Fibroblast of villous mesenchyme (primary cell): ENCODE data around the gene SPR. TPM values are rescaled to one million over a fixed set of nuclear protein-coding genes. Genes with fewer than 3 reads are reported as not detected.

ENCODE experiments used
- DNase-seq: peaks from one replicate; pipeline ENCODE4 v3.0.0-alpha.2; 2010; ENCODE audit warnings: low read depth
- H3K4me3 ChIP-seq: 2 replicates; pipeline ENCODE4 v1.5.1; 2011; ENCODE audit warnings: low read depth, mild to moderate bottlenecking, low read length
- total RNA-seq: library from RNA; depleted of rRNA; stranded (reverse); fragments of >200 nt; gene quantifications from 2 replicates; pipeline ENCODE4 v1.2.3, GENCODE V29; 2012
- TF ChIP-seq, protein P1 (sequence below): IDR thresholded peaks from 2 replicates; pipeline ENCODE4 v1.5.1; 2012; ENCODE audit warnings: low read depth, mild to moderate bottlenecking, low read length; ENCODE audit not compliant: insufficient read depth

The SPR gene
- total RNA-seq, 1 donor: 22.0 TPM

DNA sequence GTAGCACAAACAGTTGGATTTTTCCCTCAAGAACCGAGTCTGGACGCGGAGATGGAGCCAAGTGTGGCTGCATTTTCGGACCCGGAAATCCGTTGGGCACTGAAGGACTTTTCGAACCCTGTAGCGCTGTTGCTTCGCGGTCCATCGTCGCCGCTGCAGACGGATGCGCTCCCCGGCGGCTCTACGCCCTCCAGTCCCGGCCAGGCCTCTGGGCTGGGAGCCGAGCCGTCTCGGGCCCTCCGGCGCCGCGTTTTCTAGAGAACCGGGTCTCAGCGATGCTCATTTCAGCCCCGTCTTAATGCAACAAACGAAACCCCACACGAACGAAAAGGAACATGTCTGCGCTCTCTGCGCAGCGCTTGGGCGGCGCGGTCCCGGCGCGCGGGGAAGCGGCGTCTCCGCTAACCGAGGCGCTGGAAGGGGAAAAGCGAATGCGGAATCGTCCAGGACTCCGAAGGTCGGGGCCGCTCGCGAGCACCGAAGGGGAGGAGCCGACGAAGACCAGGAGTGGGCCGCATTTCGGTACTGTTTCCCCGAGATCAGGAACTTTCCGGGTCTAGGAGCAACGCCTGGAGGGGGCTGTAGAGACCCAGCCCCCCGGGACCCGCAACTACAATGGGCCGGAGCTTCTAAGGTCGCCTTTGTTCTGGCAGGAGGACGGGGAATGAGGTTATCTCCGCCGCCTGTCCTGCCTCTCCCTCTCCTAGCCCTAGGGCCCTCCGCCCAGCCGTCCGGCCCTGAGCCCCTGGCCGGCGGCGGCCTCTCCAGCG is 33.3 kb downstream of the SPR start:
- peak; percentile 22 for DNase-seq
- TF ChIP-seq, protein P1, sequence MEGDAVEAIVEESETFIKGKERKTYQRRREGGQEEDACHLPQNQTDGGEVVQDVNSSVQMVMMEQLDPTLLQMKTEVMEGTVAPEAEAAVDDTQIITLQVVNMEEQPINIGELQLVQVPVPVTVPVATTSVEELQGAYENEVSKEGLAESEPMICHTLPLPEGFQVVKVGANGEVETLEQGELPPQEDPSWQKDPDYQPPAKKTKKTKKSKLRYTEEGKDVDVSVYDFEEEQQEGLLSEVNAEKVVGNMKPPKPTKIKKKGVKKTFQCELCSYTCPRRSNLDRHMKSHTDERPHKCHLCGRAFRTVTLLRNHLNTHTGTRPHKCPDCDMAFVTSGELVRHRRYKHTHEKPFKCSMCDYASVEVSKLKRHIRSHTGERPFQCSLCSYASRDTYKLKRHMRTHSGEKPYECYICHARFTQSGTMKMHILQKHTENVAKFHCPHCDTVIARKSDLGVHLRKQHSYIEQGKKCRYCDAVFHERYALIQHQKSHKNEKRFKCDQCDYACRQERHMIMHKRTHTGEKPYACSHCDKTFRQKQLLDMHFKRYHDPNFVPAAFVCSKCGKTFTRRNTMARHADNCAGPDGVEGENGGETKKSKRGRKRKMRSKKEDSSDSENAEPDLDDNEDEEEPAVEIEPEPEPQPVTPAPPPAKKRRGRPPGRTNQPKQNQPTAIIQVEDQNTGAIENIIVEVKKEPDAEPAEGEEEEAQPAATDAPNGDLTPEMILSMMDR: no peak
- peak overlapping the region; percentile 9 for H3K4me3 ChIP-seq

DNA sequence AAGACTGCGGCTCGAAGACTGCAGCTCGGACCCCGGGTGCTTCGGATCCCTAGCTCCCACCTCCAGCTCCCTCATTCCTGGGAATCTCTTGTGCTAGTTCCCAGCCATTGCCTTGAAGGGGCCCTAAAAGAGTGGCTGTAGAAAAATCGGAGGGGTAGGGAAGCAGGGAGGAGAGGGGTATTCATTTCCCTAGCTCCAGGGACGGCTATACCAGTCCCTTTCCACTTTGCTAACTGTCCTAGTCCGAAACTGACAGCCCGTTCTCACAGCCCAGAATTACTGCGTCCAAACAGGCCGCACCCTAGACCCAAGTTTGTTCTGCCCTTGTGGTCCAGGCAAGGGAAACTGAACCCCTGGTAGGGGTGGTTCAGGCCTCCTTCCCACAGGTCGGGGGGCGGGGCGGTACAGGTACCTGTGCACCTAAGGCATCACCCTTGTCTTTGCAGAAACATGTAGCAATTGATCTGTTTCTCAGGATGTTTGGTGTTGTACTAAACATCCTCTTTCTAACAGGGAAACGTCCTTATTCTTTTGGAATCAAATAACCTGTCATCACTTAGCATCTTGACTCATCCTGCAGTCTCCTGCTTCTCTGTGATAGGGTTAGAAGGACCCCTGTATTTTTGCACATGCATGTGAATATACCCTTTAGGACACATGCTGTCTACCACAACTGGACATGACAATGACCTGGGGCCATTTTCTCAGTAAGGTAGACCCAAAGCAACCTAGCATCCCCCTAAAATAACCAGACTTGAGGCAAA is 34.1 kb downstream of the SPR start:
- no peak for DNase-seq
- TF ChIP-seq, protein P1: no peak
- no peak overlapping the region for H3K4me3 ChIP-seq

DNA sequence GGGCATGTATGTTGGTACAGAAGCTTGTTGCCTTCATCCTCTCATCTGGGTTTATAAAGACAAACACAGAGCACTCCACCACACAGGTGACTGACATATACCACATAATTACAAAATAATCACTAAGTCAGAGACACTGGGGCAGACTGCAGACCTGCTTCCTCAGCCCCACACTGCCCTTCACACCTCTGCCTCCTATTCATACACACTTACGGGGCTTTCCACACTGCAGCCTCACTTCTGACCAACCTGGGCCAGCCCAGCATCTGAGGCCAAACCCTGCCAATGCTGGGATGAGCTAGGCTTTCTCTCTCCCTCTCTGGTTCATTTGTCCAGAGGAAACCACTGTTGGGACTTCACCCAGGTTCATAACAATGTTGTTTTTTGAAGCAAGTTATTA is 34.6 kb downstream of the SPR start:
- no peak for DNase-seq

DNA sequence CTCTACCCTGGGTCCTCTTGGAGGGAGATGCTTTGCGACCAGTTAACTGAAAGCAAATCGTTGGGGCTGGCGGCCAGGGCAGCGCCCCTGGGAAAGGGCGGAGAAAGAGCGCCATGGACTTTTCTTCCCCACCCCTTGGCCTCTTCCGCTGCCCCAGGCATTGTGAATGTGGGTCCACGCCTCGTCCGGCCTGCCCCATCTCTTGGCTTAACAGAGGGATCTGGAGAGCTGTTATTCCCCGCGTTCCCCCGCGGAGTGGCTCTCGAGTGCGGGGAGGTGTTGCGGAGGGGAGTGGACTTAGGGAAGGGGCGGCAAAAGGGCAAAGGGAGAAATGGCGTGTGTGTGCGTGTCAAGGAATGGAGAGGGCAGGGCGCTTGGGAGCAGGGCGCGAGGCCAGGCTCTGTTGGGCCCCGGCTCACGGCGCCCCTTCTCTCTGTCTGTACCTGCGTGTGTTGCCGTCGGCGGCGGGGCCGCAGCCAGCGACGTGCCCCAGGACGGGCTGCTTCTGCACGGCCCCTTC is 36.7 kb downstream of the SPR start:
- TF ChIP-seq, protein P1: no peak
- no peak for DNase-seq
- no peak overlapping the region for H3K4me3 ChIP-seq

More for the DNA sequence above, 34.6 kb downstream of the SPR start:
- no peak overlapping the region for H3K4me3 ChIP-seq
- TF ChIP-seq, protein P1: no peak

DNA sequence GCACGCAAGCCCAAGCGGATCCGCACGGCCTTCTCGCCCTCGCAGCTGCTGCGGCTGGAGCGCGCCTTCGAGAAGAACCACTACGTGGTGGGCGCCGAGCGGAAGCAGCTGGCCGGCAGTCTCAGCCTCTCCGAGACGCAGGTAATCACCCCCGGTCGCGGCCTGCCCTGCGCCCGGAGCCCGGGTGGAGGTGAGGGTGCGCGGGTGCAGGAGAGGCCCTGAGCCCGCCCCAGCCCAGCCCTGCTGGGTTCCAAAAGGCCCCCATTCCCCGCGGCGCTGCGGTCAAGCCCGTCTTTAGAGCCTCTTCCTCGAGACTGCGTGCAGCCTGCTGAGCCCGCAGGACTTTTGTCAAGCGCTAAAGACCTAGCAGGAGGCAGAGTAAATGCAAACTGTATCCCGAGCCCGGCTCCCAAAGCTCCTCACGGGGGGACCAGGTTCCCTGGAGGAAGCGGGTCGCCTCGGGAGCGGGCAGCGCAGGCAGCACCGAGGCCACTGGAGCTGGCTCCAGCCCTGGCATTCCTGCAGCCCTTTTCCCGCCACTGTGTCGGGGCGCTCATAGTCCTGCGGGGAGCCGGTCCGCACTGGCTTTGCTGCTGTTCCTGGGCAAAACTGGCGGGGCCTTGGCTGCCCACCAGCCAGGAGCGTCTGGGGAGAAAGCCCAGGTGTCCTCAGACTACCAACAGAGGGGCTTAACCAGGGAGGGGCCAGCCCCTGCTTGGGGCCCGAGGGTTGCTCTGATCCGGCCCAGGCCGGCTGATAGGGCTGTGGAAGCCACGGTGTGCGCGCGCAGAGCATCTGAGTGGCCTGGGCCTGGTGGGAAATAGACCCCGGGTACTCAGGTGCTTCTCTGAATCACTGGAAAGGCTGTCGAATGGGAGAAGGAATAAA is 37.4 kb downstream of the SPR start:
- TF ChIP-seq, protein P1: no peak
- DNase-seq: no peak
- no peak overlapping the region for H3K4me3 ChIP-seq

DNA sequence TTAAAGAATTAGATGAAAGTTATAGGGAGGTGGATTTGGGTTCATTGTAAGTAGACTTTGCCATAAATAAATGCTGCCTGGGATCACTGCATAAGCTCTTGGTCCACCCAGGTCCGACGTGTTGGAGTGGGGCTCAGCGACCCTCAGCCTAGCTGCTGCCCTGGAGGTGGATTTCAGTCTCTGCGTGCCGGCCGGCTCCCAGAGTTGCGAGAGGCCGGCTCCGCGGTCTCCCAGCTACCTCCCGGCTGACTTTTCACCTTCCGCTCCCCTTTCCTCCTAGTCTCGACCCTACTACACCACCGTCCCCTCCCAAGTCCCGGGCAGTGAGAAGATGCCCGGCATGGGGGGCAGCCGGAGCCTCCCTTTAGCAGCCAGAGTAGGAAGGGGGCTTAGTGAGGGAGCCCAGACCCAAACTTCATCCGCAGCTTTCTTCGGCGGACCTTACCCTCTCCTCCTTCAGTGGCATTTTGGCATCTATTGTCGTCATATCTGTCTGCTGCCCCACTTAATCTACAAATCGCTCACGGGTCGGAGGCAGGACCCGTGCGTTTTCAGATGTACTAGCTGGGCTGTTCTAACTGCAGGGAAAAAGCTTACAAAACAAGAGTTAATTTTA is 38.2 kb downstream of the SPR start:
- TF ChIP-seq, protein P1: no peak
- DNase-seq: no peak
- no peak overlapping the region for H3K4me3 ChIP-seq
